Sigmoid colon (tissue), 7 donors: ENCODE results near the gene RPTOR. TPM values are rescaled to one million over a fixed set of nuclear protein-coding genes. Genes with fewer than 3 reads are reported as not detected.

ENCODE experiments used
- DNase-seq: peaks from one replicate; pipeline ENCODE4 v3.0.0-alpha.2; 2019
- H3K27ac ChIP-seq, 4 donors: fragments of 200-600 bp; sonication (generic); one replicate each; pipeline ENCODE4 v1.5.1; 2016 to 2019; ENCODE audit warnings: mild to moderate bottlenecking in 1 of 4
- H3K27me3 ChIP-seq, 3 donors: fragments of 200-600 bp; sonication (generic); one replicate each; pipeline ENCODE4 v1.5.1; 2019; ENCODE audit warnings: mild to moderate bottlenecking in 1 of 3
- H3K36me3 ChIP-seq, 4 donors: fragments of 200-600 bp; sonication (generic); one replicate each; pipeline ENCODE4 v1.5.1; 2016 to 2019
- H3K4me1 ChIP-seq, 4 donors: fragments of 200-600 bp; sonication (generic); one replicate each; pipeline ENCODE4 v1.5.1; 2017 to 2019
- H3K4me3 ChIP-seq, 4 donors: fragments of 200-600 bp; sonication (generic); one replicate each; pipeline ENCODE4 v1.5.1; 2017 to 2019; ENCODE audit warnings: mild to moderate bottlenecking in 2 of 4, moderate library complexity in 1 of 4
- H3K9me3 ChIP-seq, 4 donors: fragments of 200-600 bp in 3 of 4; sonication (generic) in 3 of 4; one replicate each; pipeline versions ENCODE4 v1.5.1 to v1.6.1; 2013 to 2019
- EP300 ChIP-seq, 4 donors: sonication (generic); formaldehyde crosslinking; IDR thresholded peaks; one replicate each; pipeline ENCODE4 v1.6.1; 2017; ENCODE audit warnings: antibody characterized with exemption in 4 of 4
- POLR2A ChIP-seq, 2 donors: fragments of 450-650 bp; IDR thresholded peaks; one replicate each; pipeline ENCODE4 v1.6.1; 2016; ENCODE audit warnings: antibody characterized with exemption in 2 of 2, mild to moderate bottlenecking in 2 of 2, moderate library complexity in 2 of 2
- POLR2AphosphoS5 ChIP-seq, 4 donors: sonication (generic); formaldehyde crosslinking; IDR thresholded peaks; one replicate each; pipeline ENCODE4 v1.6.1; 2017; ENCODE audit warnings: antibody characterized with exemption in 4 of 4
- WGBS, 2 donors: extraction: QIAGEN DNeasy Blood & Tissue Kit; methylation state at CpG; one replicate each; pipeline ENCODE4 v1.1.7; 2013; 5-methylcytosine and 5-hydroxymethylcytosine counted together
- intact Hi-C: fragments of 100-400 bp; cut with DNase I; formaldehyde crosslinking; loops from one replicate; pipeline ENCODE4 v1.15.1; 2023
- polyA plus RNA-seq, 3 donors: library from polyadenylated mRNA; stranded (reverse); fragments of 200-250 nt; gene quantifications; one replicate each; pipeline ENCODE4 v1.2.3, GENCODE V29; 2013
- total RNA-seq, 4 donors: library from RNA; depleted of rRNA; stranded (reverse); fragments of >200 nt; gene quantifications; one replicate each; pipeline ENCODE4 v1.1.0, GENCODE V29; 2016
- TF ChIP-seq, protein P1 (sequence below), 4 experiments: fragments of 450-650 bp in 3 of 4; fragments of 200-600 bp in 1 of 4; IDR thresholded peaks; one replicate each; pipeline ENCODE4 v1.5.1; 2016 to 2019; ENCODE audit warnings: antibody characterized with exemption in 4 of 4, mild to moderate bottlenecking in 3 of 4, moderate library complexity in 2 of 4
- donor health status: healthy with polysubstance abuse.
- donor health status: Bipolar disorder and iron deficiency.
- donor health status: healthy.

The RPTOR gene
- total and polyA plus RNA-seq, 7 donors, result 3.7 to 68.7 (median 22.9) TPM

DNA sequence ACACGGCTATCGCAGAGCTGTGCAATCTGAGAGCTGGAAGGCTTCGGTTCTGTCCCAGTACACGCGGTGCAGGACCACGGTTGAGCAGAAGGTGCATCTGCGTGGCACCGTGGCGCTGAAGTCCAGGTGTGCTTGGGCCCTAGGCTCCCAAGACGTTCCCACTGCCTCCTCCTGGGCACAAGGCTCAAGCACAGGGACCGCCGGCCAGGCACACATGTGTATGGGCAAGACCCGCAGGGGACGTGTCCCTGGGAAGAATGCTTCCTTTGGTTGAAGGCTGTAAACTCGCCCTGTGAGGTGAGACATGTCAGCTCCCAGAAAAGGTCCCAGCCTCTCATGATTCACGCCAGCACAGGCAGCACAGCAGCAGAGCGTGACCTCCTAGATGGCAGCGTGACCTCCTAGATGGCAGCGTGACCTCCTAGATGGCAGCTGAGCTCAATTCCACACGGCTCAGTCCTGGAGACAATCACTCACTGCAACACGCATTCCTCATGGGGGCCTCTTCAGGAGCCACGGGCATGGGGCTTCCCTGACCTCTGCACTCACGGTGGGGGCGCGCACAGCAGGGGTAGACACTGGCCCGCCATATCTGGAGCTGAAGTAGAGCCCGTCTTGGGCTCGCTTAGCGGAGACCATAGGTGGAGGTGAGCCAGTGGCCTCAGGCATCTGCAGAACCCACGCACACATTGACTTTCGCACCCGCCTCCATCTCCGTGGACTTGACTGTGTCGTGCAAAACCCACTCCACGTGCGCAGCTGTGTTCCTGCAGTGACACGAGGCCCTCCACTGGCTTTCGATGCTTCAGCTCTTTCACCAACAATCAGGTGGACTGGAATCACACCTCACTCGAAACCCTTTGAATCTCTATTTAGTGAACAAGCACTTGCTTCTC, 362.0 kb downstream of the RPTOR start:
- Histone ChIP-seq H3K4me1 (no peaks in the 10 kb centered on the region), H3K4me3 (no peak overlapping the region), H3K36me3 (peaks cover 0 to 56% (median 11%) of the 10 kb centered on the region in 4 donors), H3K27ac (no peak overlapping the region), H3K9me3 (no peaks in the 10 kb centered on the region), H3K27me3 (no peaks in the 10 kb centered on the region)
- intact Hi-C loops, result no loop called here
- 97% methylated on average over 39 of the region's 39 CpGs for WGBS, 2 donors
- no peak for DNase-seq
- TF ChIP-seq POLR2A (IDR thresholded peaks at IDR 0.05) (no peak), POLR2AphosphoS5 (IDR thresholded peaks at IDR 0.05) (no peak), EP300 (IDR thresholded peaks at IDR 0.05) (no peak)
- TF ChIP-seq, protein P1, sequence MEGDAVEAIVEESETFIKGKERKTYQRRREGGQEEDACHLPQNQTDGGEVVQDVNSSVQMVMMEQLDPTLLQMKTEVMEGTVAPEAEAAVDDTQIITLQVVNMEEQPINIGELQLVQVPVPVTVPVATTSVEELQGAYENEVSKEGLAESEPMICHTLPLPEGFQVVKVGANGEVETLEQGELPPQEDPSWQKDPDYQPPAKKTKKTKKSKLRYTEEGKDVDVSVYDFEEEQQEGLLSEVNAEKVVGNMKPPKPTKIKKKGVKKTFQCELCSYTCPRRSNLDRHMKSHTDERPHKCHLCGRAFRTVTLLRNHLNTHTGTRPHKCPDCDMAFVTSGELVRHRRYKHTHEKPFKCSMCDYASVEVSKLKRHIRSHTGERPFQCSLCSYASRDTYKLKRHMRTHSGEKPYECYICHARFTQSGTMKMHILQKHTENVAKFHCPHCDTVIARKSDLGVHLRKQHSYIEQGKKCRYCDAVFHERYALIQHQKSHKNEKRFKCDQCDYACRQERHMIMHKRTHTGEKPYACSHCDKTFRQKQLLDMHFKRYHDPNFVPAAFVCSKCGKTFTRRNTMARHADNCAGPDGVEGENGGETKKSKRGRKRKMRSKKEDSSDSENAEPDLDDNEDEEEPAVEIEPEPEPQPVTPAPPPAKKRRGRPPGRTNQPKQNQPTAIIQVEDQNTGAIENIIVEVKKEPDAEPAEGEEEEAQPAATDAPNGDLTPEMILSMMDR (IDR thresholded peaks at IDR 0.05), result no peak

DNA sequence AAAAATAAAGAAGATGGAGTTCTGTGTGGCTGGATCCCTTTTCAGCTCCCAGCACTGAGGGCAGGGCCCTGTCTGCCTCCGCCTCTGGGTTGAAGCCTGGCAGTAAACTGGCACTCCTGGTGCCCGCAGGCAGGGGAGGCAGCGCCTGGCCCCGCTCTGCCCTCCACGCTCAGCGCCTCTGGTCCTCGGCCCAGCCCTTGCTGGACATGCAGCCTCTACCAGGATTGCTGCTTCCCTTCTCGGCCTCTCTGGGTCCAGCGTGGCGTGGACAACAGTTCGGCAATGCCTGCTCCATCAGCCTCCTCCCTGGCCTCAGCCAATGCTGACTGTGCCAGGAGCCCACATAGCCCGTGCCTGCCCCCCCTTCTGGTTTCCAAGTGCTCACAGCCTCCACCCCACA, 362.6 kb downstream of the RPTOR start:
- no peak overlapping the region for H3K4me3 ChIP-seq
- no peaks in the 10 kb centered on the region for H3K9me3 ChIP-seq
- no peak for DNase-seq
- WGBS, 2 donors, result 96 to 98% methylated on average over 12 of the region's 12 CpGs
- peaks cover 0 to 56% (median 12%) of the 10 kb centered on the region in 4 donors for H3K36me3 ChIP-seq
- H3K27ac ChIP-seq, result no peak overlapping the region
- TF ChIP-seq POLR2A (IDR thresholded peaks at IDR 0.05), result no peak
- no peak for TF ChIP-seq EP300 (IDR thresholded peaks at IDR 0.05)
- TF ChIP-seq, protein P1 (IDR thresholded peaks at IDR 0.05), result no peak
- TF ChIP-seq POLR2AphosphoS5 (IDR thresholded peaks at IDR 0.05), result no peak
- no peaks in the 10 kb centered on the region for H3K4me1 ChIP-seq
- no peaks in the 10 kb centered on the region for H3K27me3 ChIP-seq
- intact Hi-C loops, result no loop called here

DNA sequence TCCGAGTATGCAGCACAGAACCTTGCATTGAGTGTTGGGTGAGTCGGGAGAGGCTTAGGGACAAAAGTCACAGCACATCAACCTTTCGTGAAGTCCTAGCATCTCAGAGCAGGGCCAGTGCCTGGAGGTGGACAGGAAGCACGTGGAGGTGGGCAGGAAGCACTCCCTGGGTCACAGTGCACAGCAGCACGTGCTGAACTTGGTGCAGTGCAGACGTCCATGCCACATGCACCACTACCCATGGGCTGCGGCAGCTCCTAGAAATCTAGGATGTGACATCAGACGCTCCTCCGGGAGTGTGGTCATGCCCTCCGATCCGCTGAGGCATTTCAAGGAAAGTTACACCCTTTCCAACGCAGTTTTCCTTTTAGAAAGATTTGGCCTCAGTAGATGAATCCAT, 363.6 kb downstream of the RPTOR start:
- no peaks in the 10 kb centered on the region for H3K4me1 ChIP-seq
- TF ChIP-seq EP300 (IDR thresholded peaks at IDR 0.05) (no peak), POLR2AphosphoS5 (IDR thresholded peaks at IDR 0.05) (no peak), POLR2A (IDR thresholded peaks at IDR 0.05) (no peak)
- TF ChIP-seq, protein P1 (IDR thresholded peaks at IDR 0.05), result no peak
- no peaks in the 10 kb centered on the region for H3K27me3 ChIP-seq
- H3K27ac ChIP-seq, result no peak overlapping the region
- WGBS, 2 donors, result 91 to 95% methylated on average over 12 of the region's 12 CpGs
- H3K4me3 ChIP-seq, result no peak overlapping the region
- peaks cover 0 to 61% (median 12%) of the 10 kb centered on the region in 4 donors for H3K36me3 ChIP-seq
- no peak for DNase-seq
- no peaks in the 10 kb centered on the region for H3K9me3 ChIP-seq
- intact Hi-C loops, result no loop called here

DNA sequence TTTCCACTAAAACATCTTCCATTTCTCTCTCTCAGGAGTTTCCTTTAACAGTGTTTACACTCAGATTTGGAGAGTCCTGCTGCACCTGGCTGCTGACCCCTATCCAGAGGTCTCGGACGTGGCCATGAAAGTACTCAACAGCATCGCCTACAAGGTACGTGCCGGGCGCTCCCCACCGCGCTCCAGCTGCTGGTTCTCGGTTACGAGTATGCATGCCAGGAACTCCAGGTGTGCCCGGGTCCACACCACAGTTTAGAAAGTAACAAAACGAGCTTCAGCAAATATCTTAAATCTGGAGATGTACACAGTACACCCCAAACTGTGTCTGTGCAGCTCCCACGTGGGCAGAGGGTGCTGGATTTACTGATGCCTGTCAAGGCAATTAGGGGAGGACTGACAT, 364.1 kb downstream of the RPTOR start:
- TF ChIP-seq POLR2AphosphoS5 (IDR thresholded peaks at IDR 0.05) (no peak), POLR2A (IDR thresholded peaks at IDR 0.05) (no peak), EP300 (IDR thresholded peaks at IDR 0.05) (no peak)
- TF ChIP-seq, protein P1 (IDR thresholded peaks at IDR 0.05), result no peak

More for the DNA sequence above, 364.1 kb downstream of the RPTOR start:
- intact Hi-C loops, result no loop called here
- Histone ChIP-seq H3K4me3 (no peak overlapping the region), H3K36me3 (peaks cover 0 to 59% (median 12%) of the 10 kb centered on the region in 4 donors), H3K4me1 (no peaks in the 10 kb centered on the region), H3K9me3 (no peaks in the 10 kb centered on the region), H3K27ac (no peak overlapping the region), H3K27me3 (no peaks in the 10 kb centered on the region)
- peak; percentile 52 for DNase-seq
- WGBS, 2 donors, result 94 to 96% methylated on average over 13 of the region's 13 CpGs
